HG03575 (cell line): ENCODE results near the gene MFSD1.

Experiments
- ATAC-seq: cut with Tn5 transposase; IDR thresholded peaks from one replicate; pipeline ENCODE4 v1.9.1; 2021; ENCODE audit not compliant: unreplicated experiment, insufficient number of reproducible peaks, low FRiP score; ENCODE audit errors: extremely low read depth

Gene MFSD1

DNA sequence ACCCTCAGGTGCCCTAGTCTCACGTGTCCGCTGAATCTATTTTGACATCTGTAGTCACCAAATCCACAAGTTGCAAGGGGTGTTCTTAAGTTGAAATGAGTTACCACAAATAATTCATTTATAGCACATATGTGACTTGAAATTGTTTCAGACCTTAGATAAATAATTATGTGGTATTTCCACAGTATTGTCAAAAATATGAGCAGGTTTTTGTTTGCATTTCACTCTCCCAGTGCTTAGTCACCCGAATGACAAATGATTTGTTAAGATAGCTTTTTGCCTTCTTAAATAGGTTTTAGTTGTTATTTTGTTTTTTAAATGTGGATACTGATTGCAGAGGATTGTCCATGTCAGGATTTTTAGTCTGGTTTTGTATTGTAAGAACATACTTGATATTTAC lies 2.6 kb downstream of the MFSD1 start:
- ATAC-seq = no peak

DNA sequence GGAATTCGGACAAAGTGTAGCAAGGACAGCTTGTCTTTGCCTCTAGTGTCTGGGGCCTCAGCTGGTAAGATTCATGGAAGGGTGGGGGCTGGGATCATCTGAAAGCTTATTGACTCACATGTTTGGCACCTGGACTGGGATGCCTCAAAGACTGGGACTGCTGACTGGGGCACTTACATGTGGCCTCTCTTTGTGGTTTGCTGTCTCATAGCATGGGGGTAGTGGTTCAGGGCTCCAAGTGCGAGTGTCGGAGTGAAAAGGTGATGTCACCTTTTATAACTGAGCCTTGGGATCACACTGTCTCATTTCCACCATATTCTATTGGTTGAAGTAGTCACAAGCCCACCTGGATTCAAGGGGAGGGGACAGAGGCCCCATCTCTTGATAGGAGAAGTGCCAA lies 6.8 kb downstream of the MFSD1 start:
- ATAC-seq = no peak

DNA sequence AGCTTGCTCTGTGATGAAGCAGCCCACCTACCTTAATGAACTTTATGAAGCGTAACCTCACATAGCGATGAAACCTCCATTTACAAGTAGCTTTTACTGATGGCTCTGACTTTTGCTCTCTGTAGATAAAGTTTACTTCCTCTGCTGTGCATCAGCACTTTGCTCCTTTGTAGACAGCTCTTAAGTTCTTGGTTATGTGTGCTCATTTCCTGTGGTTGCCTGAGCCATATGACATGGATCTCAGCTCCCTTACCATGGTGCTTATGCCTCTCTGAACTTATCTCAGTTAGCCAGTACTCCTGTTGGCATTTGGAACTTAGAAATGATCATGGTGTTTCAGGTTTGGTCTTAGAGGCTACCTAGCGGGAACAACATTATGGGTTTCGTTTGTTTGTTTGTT lies 7.8 kb downstream of the MFSD1 start:
- no peak for ATAC-seq

DNA sequence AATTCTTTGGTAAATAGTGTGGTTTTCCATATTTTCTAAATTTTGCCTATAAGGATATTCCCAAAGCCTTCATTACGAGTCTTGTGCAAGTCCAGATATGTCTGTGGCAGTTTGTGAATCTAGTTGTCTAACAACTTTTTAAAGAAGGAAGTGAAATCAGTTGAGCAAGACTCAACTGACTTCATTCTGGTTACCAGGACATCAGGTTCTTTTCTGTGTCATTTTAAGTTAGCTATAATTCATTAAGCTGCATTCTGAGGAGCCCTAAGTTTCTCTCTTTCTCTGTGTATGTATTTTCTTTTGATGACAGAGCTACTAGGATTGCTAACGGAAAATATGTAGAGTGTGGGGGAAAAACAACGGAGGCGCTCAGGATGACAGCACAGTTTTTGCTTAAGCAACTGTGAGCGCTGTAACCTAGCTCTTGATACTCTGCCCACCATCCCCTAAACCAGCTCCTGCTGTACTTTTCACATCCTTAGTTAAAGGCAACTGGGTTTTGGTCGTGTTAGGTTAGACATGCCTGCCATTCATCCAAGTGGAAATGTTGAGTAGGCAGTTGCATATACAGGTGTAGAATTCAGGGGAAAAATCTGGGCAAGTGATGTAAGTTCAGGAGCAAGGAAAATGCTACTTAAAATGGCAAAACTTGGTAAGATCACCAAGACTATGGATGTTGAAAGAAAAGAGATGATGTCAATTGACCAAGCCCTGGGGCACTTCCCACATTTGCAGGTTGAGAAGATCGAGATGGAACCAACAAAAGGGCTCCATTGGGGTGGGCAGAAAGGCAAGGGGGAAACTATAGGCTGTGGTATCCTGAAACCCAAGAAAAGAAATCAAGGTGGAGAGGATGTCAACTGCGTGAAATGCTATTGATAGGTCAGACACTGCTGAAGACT lies 9.2 kb downstream of the MFSD1 start:
- ATAC-seq = no peak

DNA sequence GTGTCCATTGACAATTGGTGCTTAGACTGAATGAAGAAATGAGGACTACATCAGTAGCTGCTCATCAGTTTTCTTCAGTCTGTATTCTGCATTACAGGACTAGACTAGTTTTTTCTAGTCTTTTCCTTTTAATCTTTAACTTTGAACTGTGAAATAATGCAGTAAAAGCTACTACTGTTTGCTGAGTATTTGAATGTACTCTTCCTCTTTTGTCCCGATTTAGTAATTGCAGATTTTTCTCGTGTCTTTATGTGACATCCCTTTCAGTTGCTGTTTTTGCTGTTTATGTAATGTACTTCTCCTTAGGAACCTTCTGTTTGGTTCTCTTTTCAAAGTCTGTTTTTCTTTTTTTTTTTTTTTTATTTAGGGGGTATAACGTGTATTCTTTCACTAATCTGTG lies 17.4 kb downstream of the MFSD1 start:
- ATAC-seq = no peak

DNA sequence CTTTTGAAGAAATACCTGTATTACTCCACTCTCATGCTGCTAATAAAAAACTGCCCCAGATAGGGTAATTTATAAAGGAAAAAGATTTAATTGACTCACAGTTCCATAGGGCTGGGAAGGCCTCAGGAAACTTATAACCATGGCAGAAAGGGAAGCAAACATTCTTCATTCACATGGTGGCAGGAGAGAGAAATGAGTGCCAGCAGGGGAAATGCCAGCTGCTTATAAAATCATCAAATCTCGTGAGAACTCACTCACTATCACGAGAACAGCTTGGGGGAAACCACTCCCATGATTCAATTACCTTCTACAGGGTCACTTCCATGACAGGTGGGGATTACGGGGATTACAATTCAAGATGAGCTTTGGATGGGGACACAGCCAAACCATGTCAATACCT lies 18.7 kb downstream of the MFSD1 start:
- ATAC-seq = no peak

DNA sequence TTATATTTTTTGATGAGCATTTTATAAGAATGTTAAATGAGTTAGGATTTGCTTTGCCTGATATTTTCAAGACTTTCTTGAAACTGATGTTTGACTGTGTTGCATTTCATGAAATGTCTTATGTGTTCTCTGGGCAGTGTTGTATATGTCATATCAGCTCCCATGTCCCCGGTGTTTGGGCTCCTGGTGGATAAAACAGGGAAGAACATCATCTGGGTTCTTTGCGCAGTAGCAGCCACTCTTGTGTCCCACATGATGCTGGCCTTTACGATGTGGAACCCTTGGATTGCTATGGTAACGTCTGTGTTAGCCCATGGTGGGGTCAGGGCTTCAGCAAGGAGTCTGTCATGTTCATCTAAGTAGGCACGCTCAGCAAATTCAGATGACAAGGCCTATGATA lies 20.0 kb downstream of the MFSD1 start:
- ATAC-seq = no peak

DNA sequence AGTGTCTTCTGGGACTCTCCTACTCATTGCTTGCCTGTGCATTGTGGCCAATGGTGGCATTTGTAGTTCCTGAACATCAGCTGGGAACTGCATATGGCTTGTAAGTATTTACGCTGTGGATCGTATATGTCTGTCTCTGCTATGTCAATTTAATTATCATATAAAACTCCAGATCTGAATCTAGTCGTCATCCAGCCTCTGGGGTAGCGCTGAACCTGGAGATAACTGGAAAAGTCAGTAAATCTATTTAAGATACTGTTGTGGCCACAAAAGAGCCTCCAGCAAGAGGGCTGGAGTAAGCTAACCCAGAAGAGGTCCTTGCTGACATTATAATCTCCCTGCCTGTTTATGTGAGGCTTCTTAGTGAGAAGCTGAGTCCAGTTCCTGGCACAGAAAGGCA lies 21.6 kb downstream of the MFSD1 start:
- no peak for ATAC-seq

DNA sequence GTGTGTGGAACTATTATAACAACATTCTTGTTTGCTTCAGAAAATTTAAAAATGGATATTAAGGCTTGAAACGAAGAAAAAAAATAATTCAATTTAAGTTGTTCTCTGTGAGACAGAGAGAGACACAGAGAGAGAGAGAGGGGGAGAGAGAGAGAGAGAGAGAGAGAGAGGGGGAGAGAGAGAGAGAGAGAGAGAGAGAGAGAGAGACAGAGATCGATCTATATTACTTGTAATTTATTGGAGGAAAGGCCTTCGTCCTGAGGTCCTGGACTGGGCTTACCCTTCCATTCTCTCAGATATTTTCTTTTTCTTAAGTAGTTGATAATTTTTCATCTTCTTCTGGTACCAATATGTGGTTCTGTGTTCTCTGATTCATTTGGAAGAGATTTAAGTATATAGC lies 25.9 kb downstream of the MFSD1 start:
- ATAC-seq = no peak

DNA sequence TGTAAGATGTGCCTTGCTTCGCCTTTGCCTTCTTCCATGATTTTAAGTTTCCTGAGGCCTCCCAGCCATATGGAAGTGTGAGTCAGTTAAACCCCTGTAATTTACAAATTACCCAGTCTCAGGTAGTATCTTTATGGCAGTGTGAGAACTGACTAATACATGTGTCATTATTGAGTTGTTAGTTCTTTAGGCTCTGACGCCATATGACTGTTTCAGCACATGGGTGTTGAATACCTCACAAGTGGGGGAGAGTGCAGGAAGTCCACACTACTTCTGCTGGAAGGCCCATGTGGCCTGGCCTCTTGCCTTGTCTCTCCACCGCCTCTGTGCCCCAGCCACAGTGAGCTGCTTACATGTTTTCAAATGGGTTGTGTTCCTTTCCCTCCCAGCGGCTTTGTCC lies 28.5 kb downstream of the MFSD1 start:
- no peak for ATAC-seq

DNA sequence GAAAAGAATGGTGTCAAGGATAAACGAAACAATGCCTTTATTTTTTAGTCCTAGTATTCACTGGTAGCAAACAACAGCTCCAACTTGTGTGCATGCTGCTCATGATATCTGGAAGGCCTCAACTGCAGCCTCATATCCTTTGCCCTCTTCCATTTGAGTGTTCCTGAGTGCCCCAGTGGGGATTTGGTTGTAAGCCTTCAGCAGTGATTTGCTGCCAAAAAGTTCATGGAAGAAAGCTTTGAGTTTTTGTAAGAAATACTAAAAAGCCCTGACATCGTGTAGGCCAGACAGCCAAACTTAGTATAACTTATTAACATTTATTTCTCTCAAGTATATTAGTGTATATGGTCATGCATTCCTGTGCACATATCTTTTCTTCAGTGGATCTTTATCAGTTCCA lies 30.0 kb downstream of the MFSD1 start:
- ATAC-seq = no peak

DNA sequence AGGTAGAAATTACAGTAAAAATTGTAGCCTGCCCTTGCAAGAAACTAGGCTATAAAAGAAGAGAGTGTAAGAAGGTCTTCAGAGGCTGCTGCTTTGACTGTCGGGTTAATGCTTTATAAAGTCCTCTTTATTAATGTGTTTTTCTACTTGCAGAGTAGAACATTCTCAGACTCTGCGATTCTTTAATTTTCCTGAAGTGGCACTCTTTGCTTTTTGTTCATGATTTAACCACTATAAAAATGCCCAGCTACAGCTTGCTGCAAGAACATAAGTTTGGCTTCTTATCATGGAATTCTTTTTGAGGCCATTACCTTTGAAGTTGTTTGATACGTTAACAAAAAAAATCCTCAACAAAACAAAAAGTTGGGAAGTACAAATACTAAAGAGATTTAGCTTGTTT lies 33.8 kb downstream of the MFSD1 start:
- ATAC-seq = no peak

DNA sequence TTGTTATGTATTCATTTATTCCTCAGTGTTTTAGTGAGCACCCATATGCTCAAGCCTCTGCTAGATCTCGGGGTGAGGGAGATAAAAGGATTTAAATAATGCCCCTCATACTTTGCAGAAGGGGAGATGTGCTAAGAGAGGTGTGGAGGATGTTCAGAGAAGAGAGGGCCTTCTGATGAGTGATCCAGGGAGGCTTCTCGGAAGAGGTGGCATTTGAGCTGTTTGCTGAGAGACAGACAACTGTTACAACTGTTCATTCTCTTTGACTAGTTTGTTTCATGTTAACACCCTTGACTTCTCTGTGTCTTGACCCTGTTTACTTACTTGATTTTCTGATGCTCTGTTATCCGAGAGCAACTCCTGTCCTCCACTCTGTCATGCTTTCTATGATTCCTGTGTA lies 34.5 kb downstream of the MFSD1 start:
- ATAC-seq = no peak

DNA sequence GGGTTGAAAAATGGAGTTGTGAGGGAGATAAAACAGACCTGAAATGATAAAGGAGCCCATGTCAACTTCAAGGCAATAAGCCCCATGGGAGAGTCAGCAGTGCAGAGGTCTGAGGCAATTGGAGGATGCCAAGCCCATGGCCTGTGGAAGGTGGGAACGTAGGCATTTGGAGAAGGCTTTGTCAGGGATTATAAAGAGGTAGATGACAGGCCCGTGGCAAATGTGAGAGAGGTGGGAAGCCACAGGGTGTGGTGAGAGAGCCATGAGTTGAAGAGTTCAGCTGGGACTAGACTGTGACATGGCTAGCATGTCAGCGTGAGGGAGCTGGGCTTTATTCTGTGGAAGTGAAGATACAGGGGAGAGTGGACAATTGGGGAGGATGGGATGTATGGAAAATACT lies 35.4 kb downstream of the MFSD1 start:
- ATAC-seq = no peak

DNA sequence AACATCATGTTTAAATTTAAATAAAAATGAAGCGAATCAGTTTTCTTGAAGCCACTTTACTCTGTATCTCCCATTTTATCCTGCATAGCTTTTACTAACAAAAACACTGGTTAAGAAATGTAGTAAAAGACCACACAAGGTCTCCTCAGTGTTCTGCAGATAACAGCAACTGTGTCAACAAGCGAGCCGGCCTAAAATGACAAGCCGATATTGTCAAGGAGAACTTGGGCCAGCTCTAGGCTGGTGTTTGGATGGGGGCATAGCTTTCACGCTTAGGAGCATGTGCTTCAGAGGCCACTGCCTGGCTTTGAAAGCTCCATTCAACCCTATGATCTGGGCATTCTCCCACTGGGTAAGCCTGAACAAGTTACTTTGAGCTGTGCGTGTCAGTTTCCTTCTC lies 38.1 kb downstream of the MFSD1 start:
- ATAC-seq = no peak

DNA sequence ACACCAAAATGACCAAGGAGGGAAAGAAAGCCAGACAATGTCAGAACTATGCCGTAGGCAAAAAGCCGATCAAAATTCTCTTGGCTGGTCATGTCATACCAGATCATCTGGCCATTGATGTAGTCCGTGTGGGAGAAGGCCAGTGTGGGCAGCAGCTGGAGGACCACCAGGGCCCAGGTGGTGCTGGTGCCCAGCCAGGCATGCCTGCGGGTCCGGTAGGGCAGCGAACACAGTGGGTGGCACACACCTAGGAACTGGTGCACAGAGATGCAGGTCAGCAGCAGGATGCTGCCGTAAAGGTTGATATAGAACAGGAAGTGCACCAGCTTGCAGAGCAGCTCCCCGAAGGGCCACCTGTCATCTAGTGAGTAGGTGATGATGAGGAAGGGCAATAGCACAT lies 39.5 kb downstream of the MFSD1 start:
- ATAC-seq = no peak

DNA sequence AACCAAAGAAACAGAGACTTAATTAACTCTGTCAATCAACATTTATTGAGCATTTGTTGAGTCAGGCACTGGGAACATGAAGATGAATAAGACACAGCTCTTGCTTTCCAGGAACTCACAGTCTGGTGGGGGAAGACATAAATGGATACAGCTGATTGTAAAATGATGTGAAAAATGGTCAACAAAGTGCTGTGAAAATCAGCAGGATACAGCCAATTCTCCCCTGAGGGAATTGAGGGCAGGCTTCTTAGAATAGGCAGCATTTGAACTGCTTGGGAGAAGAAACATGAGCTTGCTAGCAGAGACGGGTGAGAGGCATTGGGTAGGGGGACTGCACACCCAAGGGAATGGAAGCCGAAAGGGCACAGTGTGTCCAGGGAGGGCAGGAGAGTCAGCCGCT lies 41.1 kb downstream of the MFSD1 start:
- no peak for ATAC-seq

DNA sequence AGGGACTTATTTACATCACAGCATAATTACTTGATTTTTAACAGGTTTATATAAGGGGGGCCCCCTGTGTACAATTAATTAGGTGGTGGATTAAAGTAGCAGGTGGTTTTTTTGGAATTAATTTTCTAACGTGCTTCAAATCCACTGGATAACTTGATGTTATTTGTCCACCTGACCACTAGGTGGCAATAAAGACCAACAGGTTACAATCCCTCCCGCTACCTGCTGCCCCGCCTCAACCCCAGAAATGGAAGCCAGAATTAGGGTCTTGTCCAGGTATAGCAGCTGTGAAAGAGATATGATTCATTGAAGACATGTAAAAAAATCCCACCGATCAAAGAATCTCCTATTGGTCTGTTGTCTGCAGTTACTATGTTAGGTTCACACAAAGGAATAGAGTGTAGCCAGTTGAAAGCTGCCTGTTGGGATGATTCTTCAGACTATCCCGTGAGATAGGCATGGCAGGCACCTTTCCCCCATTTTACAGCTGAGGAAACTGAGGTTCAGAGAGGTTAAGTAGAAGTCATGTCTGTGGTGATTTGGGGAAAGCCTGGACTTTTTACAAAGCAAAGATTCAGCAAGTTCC lies 44.0 kb downstream of the MFSD1 start:
- no peak for ATAC-seq

DNA sequence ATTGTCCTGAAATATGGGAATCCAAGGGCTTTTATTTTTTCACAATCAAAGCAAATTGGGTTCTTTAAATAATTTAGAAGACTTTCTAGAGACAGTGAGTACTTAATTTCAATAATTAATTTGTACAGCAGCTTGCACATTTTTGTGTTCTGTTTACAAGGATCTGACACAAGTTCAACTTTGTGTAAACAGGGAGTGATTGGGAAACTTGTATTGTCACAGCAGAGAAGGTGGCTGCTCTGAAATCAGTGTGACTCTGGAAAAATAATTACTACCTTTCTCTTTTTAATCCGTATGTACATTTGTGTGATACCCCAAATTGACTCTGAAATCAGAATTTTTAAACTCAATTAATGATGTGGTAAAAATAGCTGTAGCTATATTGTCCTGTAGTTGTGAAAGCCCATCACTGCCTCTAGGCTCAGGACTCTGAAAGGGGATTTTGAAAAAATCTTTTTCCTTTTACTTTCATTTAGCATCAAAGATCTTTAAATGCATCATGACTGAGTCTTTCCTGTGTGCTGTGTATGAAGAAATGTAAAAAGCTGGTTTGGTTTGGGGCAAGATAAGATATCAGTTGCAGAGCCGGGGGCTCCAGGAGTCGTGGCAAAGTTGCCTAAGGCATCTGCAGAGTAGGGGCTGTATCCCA lies 45.1 kb downstream of the MFSD1 start:
- ATAC-seq = peak; percentile 96

DNA sequence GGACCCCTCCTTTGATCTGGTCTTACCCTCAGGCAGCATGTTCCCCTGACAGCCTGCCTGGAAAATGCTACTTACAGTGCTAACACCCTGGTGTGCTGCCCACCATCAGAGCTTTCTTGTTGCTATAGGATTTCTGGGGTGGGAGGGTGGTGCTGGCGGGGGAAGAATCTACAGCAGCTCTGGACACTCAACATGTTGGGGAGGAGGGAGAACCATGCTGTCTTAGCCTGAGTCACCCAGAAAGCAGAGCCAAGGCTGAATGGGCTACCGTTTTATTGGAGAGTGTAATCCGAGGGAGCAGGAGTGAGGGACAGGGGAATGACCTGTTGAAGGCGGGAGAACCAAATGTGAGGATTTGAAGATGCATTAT lies 45.6 kb downstream of the MFSD1 start:
- ATAC-seq = no peak
